Jurkat, Clone E6-1 (cell line): ENCODE measurements around the gene ELK3.
A peak's percentile ranks its signal among the peaks of the same experiment; 100 is the strongest.

Experiments
- DNase-seq: peaks from one replicate; pipeline ENCODE4 v3.0.0-alpha.2; 2011; ENCODE audit warnings: low read depth, low spot score
- H3K4me3 ChIP-seq: 2 replicates; pipeline ENCODE4 v1.5.1; 2011; ENCODE audit warnings: mild to moderate bottlenecking, low read length, control low read depth, moderate library complexity

Gene ELK3

DNA sequence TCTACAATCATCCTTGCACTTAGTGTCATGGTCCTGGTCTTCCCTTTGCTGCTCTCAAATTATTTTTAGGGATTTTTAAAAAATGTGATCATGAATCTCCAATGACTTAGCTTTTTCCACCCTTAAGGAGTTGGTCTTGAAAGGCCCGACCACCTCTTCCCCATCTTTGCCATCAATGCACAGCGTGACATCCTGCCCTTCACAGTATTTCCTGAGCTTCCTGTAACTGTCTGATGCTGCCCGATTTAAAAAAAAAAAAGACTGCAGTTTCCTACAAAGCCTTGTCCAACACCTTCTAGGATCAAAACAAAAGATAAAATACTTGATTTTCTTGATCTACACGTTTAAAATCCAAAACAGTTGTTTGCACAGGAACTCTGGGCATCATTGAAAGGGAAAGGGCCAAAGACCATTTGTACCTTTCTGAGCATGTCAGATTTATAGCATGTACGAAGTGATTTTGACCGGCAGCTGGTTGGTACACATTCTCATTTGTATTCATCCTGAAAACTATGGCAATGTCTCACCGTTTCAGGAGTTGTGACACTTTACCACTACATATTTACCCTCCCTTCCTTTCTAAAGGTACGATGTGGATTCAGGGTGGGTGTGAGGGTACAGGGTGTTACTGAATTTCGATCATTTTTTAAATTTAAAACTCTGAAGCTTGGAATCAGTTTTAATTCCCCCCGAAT lies 7.4 kb upstream of the ELK3 start:
- no peak overlapping the region for H3K4me3 ChIP-seq

DNA sequence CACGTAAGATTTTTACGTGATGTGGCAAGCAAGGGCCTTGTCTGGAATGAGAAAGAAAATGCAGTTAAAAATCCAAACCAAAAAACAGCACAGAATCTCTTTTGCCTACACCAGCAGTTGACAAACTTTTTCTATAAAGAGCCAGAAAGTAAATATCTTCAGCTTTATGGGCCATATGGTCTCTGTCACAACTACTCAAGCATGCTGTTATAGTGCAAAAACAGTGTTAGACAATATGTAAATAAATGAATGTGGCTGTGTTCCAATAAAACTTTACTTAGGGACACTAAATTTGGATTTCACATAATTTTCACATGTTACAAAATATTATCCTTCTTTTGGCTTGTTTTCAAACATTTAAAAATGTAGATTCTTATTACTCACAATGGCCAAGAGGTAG lies 6.2 kb upstream of the ELK3 start:
- DNase-seq = no peak
- H3K4me3 ChIP-seq = no peak overlapping the region

More for the DNA sequence above, 7.4 kb upstream of the ELK3 start:
- no peak for DNase-seq

DNA sequence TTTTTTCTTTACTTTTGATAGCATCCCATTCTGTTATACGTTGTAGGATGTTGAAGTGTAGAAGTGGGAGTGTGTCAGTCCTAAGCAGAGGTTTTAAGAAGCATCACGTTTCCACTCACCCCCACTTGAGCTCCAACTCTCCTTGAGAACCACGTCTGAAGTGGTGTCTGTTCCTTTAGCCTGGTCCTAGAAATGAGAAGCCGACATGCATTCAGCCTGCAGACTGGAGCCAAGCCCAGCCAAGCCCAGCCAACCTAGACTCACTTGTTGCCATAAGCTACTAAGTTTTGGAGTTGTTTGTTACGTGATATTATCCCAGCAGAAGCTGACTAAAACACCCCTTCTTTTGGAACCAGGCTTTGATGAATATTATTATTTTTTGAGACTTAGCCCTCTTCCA lies 4.4 kb upstream of the ELK3 start:
- DNase-seq = no peak
- no peak overlapping the region for H3K4me3 ChIP-seq

- no peak for DNase-seq
- no peak overlapping the region for H3K4me3 ChIP-seq
Observed at GRCh38 chr12:96190413-96191108, 3.6 kb upstream of the ELK3 start.

GRCh38 chr12:96192926-96193573 lies 1.1 kb upstream of the ELK3 start:
- H3K4me3 ChIP-seq = no peak overlapping the region
- DNase-seq = no peak

- no peak for DNase-seq
- peak overlapping the region; percentile 79 for H3K4me3 ChIP-seq
Observed at GRCh38 chr12:96194576-96194889, 358 bp downstream of the ELK3 start.

GRCh38 chr12:96194971-96195844 lies 1.0 kb downstream of the ELK3 start:
- peak overlapping the region; percentile 79 for H3K4me3 ChIP-seq
- peak; percentile 82 for DNase-seq

GRCh38 chr12:96195845-96196451 lies 1.8 kb downstream of the ELK3 start:
- H3K4me3 ChIP-seq = peak overlapping the region; percentile 5
- no peak for DNase-seq

GRCh38 chr12:96196781-96197180 lies 2.6 kb downstream of the ELK3 start:
- DNase-seq = no peak
- H3K4me3 ChIP-seq = no peak overlapping the region

GRCh38 chr12:96197503-96198272 lies 3.5 kb downstream of the ELK3 start:
- no peak for DNase-seq
- H3K4me3 ChIP-seq = no peak overlapping the region

- DNase-seq = no peak
- no peak overlapping the region for H3K4me3 ChIP-seq
Observed at GRCh38 chr12:96198965-96199364, 4.8 kb downstream of the ELK3 start.

GRCh38 chr12:96199464-96199863 lies 5.3 kb downstream of the ELK3 start:
- no peak overlapping the region for H3K4me3 ChIP-seq
- DNase-seq = no peak

DNA sequence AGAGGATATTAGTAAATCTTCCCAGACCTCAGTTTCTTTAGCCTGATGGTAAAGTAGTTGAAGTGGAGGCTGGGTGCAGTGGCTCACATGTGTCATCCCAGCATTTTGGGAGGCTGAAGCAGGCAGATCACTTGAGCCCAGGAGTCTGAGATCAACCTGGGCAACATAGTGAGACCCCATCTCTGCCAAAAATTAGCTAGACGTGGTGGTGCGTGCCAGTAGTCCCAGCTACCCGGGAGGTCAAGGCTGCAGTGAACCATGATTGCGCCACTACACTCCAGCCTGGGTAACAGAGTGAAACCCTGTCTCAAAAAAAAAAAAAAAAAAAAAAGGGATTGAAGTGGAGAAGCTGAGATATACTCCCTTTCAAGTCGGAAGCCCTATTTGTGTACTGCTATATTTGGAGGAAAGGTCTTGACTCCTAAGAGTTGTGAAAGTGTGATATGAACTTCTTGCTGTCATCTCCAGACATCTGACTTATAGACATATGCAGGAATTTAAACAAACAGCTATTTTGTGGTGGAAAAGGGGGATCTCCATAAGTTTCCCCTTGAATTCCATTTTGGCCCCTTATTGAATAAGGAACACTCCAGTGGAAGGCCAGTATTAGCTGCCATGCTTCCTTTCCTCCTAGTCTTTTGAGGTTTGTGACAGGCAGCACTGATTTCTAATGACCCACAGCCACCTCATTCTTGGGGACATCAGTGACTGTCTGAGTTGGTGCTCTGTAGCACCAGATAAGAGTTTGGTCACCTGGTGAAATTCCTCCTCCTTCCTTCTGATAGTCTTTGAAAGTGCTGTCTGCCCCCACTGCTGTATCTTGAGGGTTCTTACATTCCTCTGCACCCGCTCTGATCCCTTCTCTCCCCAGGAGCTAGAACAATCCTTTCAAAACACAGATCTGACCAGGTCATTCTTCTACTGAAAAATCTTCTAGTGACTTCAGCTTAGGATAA lies 7.4 kb downstream of the ELK3 start:
- no peak for DNase-seq
- H3K4me3 ChIP-seq = no peak overlapping the region

GRCh38 chr12:96204381-96204780 lies 10.2 kb downstream of the ELK3 start:
- DNase-seq = no peak
- H3K4me3 ChIP-seq = no peak overlapping the region

GRCh38 chr12:96205908-96206307 lies 11.7 kb downstream of the ELK3 start:
- no peak overlapping the region for H3K4me3 ChIP-seq
- no peak for DNase-seq

GRCh38 chr12:96206936-96207662 lies 12.9 kb downstream of the ELK3 start:
- no peak overlapping the region for H3K4me3 ChIP-seq
- DNase-seq = no peak

DNA sequence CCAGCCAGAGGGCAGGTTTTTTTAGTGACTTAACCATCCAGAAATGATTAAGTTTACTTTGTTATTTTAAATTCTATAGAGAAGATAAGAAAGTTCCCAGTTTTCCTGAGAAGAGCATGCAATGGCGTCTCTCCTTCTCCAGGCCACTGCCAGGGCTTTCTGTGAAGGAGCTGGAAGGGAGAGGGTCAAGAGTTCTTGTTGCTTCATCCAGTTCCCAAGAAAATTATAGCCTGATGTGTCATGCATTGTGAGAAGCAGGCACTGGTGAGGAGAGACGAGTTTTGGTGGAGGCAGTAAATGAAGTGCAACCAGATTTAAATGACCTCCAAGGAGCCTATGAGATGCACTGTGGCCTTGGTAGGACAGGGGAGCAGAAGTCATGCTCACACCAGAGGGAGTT lies 14.2 kb downstream of the ELK3 start:
- H3K4me3 ChIP-seq = no peak overlapping the region
- DNase-seq = no peak
